SK-N-SH (cell line): ENCODE data around the gene KCNIP4. TPM values are rescaled to one million over a fixed set of nuclear protein-coding genes. Genes with fewer than 3 reads are reported as not detected.

ENCODE experiments used
- CTCF ChIA-PET: fragments of 300-600, 350-600 bp; formaldehyde crosslinking; extraction: SDS; loops from one replicate; lab custom pipeline; 2021; lab: Yijun Ruan, JAX
- POLR2A ChIA-PET: fragments of 350-600 bp; sonication (Branson Sonifier 250); formaldehyde crosslinking; extraction: SDS; loops from one replicate; lab custom pipeline; 2020; ENCODE audit warnings: antibody characterized with exemption, inconsistent platforms; lab: Yijun Ruan, JAX
- DNase-seq: peaks from one replicate; pipeline ENCODE4 v3.0.0; 2012
- H2AFZ ChIP-seq: fragments of 200-600 bp; sonication (generic); 2 replicates; pipeline ENCODE4 v1.8.1; 2016; ENCODE audit warnings: antibody characterized with exemption, mild to moderate bottlenecking, low read depth
- H3F3A ChIP-seq: fragments of 200-600 bp; sonication (generic); replicated peaks from 2 replicates; pipeline ENCODE3; 2016; ENCODE audit warnings: antibody characterized with exemption, mild to moderate bottlenecking; ENCODE audit not compliant: insufficient read depth
- H3K27ac ChIP-seq, 2 experiments: fragments of 200-500 bp in 1 of 2; fragments of 200-600 bp in 1 of 2; sonication (Bioruptor generic) in 1 of 2; sonication (generic), shearing (Covaris generic) in 1 of 2; 2 replicates each; pipeline versions ENCODE4 v1.5.1 to v1.6.1; 2014 to 2016; ENCODE audit warnings: low read depth in 2 of 2, inconsistent platforms in 1 of 2, low read length in 1 of 2, mild to moderate bottlenecking in 1 of 2, mixed read lengths in 1 of 2
- H3K27me3 ChIP-seq: fragments of 200-600 bp; sonication (generic), shearing (Covaris generic); 2 replicates; pipeline ENCODE4 v1.6.1; 2016; ENCODE audit warnings: mixed run types; ENCODE audit not compliant: insufficient read depth
- H3K36me3 ChIP-seq, 2 experiments: fragments of 200-500 bp in 1 of 2; fragments of 200-600 bp in 1 of 2; sonication (Bioruptor generic) in 1 of 2; sonication (generic) in 1 of 2; replicated peaks in 1 of 2; 2 replicates each; pipeline versions ENCODE3 to v1.5.1; 2014 to 2016; ENCODE audit warnings: low read length in 1 of 2, mild to moderate bottlenecking in 1 of 2; ENCODE audit not compliant: insufficient read depth in 2 of 2, control insufficient read depth in 1 of 2
- H3K4me1 ChIP-seq, 2 experiments: fragments of 200-500 bp in 1 of 2; fragments of 200-600 bp in 1 of 2; sonication (Bioruptor generic) in 1 of 2; sonication (generic), shearing (Covaris generic) in 1 of 2; 2 replicates each; pipeline versions ENCODE4 v1.5.1 to v1.6.1; 2014 to 2016; ENCODE audit warnings: low read depth in 1 of 2, low read length in 1 of 2, mixed run types in 1 of 2; ENCODE audit not compliant: insufficient read depth in 2 of 2, control insufficient read depth in 1 of 2
- H3K4me2 ChIP-seq: fragments of 200-600 bp; sonication (generic), shearing (Covaris generic); 2 replicates; pipeline ENCODE4 v1.6.1; 2017; ENCODE audit warnings: mixed run types
- H3K4me3 ChIP-seq, 2 experiments: fragments of 200-500 bp in 1 of 2; fragments of 200-600 bp in 1 of 2; sonication (Bioruptor generic) in 1 of 2; sonication (generic), shearing (Covaris generic) in 1 of 2; 2 replicates each; pipeline versions ENCODE4 v1.5.1 to v1.8.1; 2014 to 2016; ENCODE audit warnings: low read depth in 2 of 2, inconsistent platforms in 1 of 2, low read length in 1 of 2, mild to moderate bottlenecking in 1 of 2, mixed read lengths in 1 of 2, moderate library complexity in 1 of 2
- H3K79me2 ChIP-seq: fragments of 200-600 bp; sonication (generic); 2 replicates; pipeline ENCODE4 v1.8.1; 2017; ENCODE audit warnings: mild to moderate bottlenecking; ENCODE audit not compliant: insufficient read depth
- H3K9ac ChIP-seq: fragments of 200-600 bp; sonication (generic); 2 replicates; pipeline ENCODE4 v1.6.1; 2017; ENCODE audit warnings: mixed run types
- H3K9me2 ChIP-seq: fragments of 200-600 bp; sonication (generic); 2 replicates; pipeline ENCODE4 v1.6.1; 2017; ENCODE audit warnings: mixed run types
- H3K9me3 ChIP-seq: fragments of 200-600 bp; sonication (generic); 2 replicates; pipeline ENCODE4 v1.6.1; 2017; ENCODE audit warnings: mixed run types, mild to moderate bottlenecking, moderate library complexity
- H4K20me1 ChIP-seq: fragments of 200-600 bp; sonication (generic); 2 replicates; pipeline ENCODE4 v1.6.1; 2017; ENCODE audit warnings: mild to moderate bottlenecking, mixed run types; ENCODE audit not compliant: insufficient read depth
- CTCF ChIP-seq: fragments of 200-600 bp; sonication (generic); IDR thresholded peaks from 2 replicates; pipeline ENCODE4 v1.6.1; 2017; ENCODE audit warnings: antibody characterized with exemption, mild to moderate bottlenecking, moderate library complexity
- ELF1 ChIP-seq: IDR thresholded peaks from 2 replicates; pipeline ENCODE4 v1.4.0; 2012
- EP300 ChIP-seq, 2 experiments: IDR thresholded peaks; 2 replicates each; pipeline versions ENCODE4 v1.4.0 to v1.6.1; 2012; ENCODE audit warnings: borderline replicate concordance in 1 of 2, low read depth in 1 of 2, low read length in 1 of 2
- EZH2phosphoT487 ChIP-seq: fragments of 200-600 bp; sonication (generic); IDR thresholded peaks from 2 replicates; pipeline ENCODE4 v1.6.1; 2017; ENCODE audit warnings: low read depth, mixed run types, mild to moderate bottlenecking, antibody characterized with exemption, moderate library complexity, borderline replicate concordance
- FOXJ3 ChIP-seq: sonication (generic); formaldehyde crosslinking; IDR thresholded peaks from 2 replicates; pipeline ENCODE4 v1.5.1; 2020; ENCODE audit warnings: mild to moderate bottlenecking, missing genetic modification reagents
- FOXM1 ChIP-seq: IDR thresholded peaks from 2 replicates; pipeline ENCODE4 v1.4.0; 2012; ENCODE audit warnings: low read depth, mild to moderate bottlenecking
- GABPA ChIP-seq: IDR thresholded peaks from 2 replicates; pipeline ENCODE4 v1.4.0; 2012; ENCODE audit warnings: low read depth, mild to moderate bottlenecking
- IRF3 ChIP-seq: fragments of 150-350 bp; IDR thresholded peaks from 2 replicates; pipeline ENCODE4 v1.6.1; 2016; ENCODE audit warnings: mild to moderate bottlenecking, low read depth, low read length
- MAX ChIP-seq: IDR thresholded peaks from 2 replicates; pipeline ENCODE4 v1.4.0; 2012; ENCODE audit warnings: low read depth
- MEF2A ChIP-seq: IDR thresholded peaks from 2 replicates; pipeline ENCODE4 v1.4.0; 2012; ENCODE audit warnings: low read depth, borderline replicate concordance
- MXI1 ChIP-seq: IDR thresholded peaks from 2 replicates; pipeline ENCODE4 v1.6.1; 2012; ENCODE audit warnings: mild to moderate bottlenecking, low read depth, low read length, improper control_type of control experiment
- RCOR1 ChIP-seq: fragments of 150-350 bp; IDR thresholded peaks from 2 replicates; pipeline ENCODE4 v1.6.1; 2017; ENCODE audit warnings: antibody characterized with exemption, low read length
- RFX5 ChIP-seq: IDR thresholded peaks from 2 replicates; pipeline ENCODE4 v1.6.1; 2012; ENCODE audit warnings: mild to moderate bottlenecking, improper control_type of control experiment, low read length
- RXRA ChIP-seq: IDR thresholded peaks from 2 replicates; pipeline ENCODE4 v1.4.0; 2012; ENCODE audit warnings: low read depth, mild to moderate bottlenecking, borderline replicate concordance
- SIN3A ChIP-seq: IDR thresholded peaks from 2 replicates; pipeline ENCODE4 v1.6.1; 2012; ENCODE audit warnings: low read depth, mild to moderate bottlenecking, low read length, moderate library complexity, borderline replicate concordance
- TAF1 ChIP-seq: IDR thresholded peaks from 2 replicates; pipeline ENCODE4 v1.6.1; 2012; ENCODE audit warnings: low read depth, mild to moderate bottlenecking, low read length, moderate library complexity, borderline replicate concordance
- WGBS: methylation state at CpG from one replicate; pipeline ENCODE4 v1.1.6; 2017; ENCODE audit warnings: low lambda C conversion rate; 5-methylcytosine and 5-hydroxymethylcytosine counted together
- polyA plus RNA-seq, 3 experiments: library from polyadenylated mRNA; depleted of rRNA; stranded (reverse); fragments of >200 nt; gene quantifications; 2 replicates each; pipeline ENCODE4 v1.2.3, GENCODE V29; 2012
- TF ChIP-seq, protein P1 (sequence below): IDR thresholded peaks from 2 replicates; pipeline ENCODE4 v1.4.0; 2012; ENCODE audit warnings: low read depth, borderline replicate concordance
- TF ChIP-seq, protein P2 (sequence below): fragments of 150-350 bp; IDR thresholded peaks from 2 replicates; pipeline ENCODE4 v1.6.1; 2017; ENCODE audit warnings: antibody characterized with exemption, low read length, low read depth, borderline replicate concordance
- TF ChIP-seq, protein P3 (sequence below): IDR thresholded peaks from 2 replicates; pipeline ENCODE4; 2012

Gene KCNIP4
- polyA plus RNA-seq, 1 of the 3 experiments (the other 2 are of a cell fraction): 0.18 TPM

DNA sequence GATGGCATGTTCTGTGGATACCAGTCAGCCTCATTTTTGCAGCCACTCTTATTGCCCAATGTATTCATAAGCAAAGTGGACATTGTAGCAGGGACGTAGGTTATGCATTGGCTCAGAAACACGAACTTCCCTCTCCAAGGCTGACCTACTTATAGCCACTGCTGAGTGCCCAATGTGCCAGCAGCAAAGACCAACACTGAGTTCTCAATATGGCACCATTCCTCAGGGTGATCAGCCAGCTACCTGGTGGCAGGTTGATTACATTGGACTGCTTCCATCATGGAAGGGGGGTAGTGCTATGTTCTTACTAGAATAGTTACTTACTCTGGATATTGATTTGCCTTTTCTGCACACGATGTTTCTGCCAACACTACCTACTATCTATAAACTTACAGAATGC, 306.9 kb downstream of the KCNIP4 start:
- Histone ChIP-seq H3K9me2 (no peaks in the 10 kb centered on the region), H3K27ac (no peak overlapping the region), H3K9me3 (no peaks in the 10 kb centered on the region), H3K27me3 (no peaks in the 10 kb centered on the region), H3K36me3 (no peaks in the 10 kb centered on the region)
- TF ChIP-seq IRF3 (no peak), FOXJ3 (no peak), FOXM1 (no peak), SIN3A (no peak)
- TF ChIP-seq, all 33 proteins: peak for 0
- no peak for DNase-seq
- Histone ChIP-seq H3K4me2 (no peak overlapping the region), H3F3A (no peaks in the 10 kb centered on the region), H3K4me1 (peaks cover 0 to 3% of the 10 kb centered on the region in 2 experiments; a peak in 2 of 4 replicates), H2AFZ (no peak overlapping the region), H3K79me2 (no peaks in the 10 kb centered on the region), H3K4me3 (no peak overlapping the region), H3K9ac (no peak overlapping the region), H4K20me1 (no peaks in the 10 kb centered on the region)
- ChIA-PET CTCF (no interaction called here), POLR2A (no interaction called here)
- 16% methylated on average over 3 of the region's 3 CpGs for WGBS

GRCh38 chr4:21638171-21638725, 310.3 kb downstream of the KCNIP4 start:
- Histone ChIP-seq H4K20me1 (no peaks in the 10 kb centered on the region), H3K79me2 (no peaks in the 10 kb centered on the region), H3K27ac (no peak overlapping the region), H3K9me2 (no peaks in the 10 kb centered on the region), H3K4me2 (no peak overlapping the region), H3F3A (no peaks in the 10 kb centered on the region), H3K9me3 (no peaks in the 10 kb centered on the region), H3K9ac (no peak overlapping the region), H3K36me3 (no peaks in the 10 kb centered on the region), H3K4me1 (no peaks in the 10 kb centered on the region; a peak in 1 of 4 replicates), H3K4me3 (no peak overlapping the region), H3K27me3 (no peaks in the 10 kb centered on the region), H2AFZ (no peak overlapping the region)
- TF ChIP-seq GABPA (no peak), FOXM1 (no peak), SIN3A (no peak), MAX (no peak), TAF1 (no peak), RXRA (no peak), MXI1 (no peak), MEF2A (no peak), EP300 (IDR thresholded peaks at IDR 0.05; ENCODE audit: borderline replicate concordance in 1 of 2, low read depth in 1 of 2, low read length in 1 of 2) (no peak), ELF1 (no peak), CTCF (no peak), RFX5 (no peak), EZH2phosphoT487 (no peak), RCOR1 (no peak)
- TF ChIP-seq, protein P1, sequence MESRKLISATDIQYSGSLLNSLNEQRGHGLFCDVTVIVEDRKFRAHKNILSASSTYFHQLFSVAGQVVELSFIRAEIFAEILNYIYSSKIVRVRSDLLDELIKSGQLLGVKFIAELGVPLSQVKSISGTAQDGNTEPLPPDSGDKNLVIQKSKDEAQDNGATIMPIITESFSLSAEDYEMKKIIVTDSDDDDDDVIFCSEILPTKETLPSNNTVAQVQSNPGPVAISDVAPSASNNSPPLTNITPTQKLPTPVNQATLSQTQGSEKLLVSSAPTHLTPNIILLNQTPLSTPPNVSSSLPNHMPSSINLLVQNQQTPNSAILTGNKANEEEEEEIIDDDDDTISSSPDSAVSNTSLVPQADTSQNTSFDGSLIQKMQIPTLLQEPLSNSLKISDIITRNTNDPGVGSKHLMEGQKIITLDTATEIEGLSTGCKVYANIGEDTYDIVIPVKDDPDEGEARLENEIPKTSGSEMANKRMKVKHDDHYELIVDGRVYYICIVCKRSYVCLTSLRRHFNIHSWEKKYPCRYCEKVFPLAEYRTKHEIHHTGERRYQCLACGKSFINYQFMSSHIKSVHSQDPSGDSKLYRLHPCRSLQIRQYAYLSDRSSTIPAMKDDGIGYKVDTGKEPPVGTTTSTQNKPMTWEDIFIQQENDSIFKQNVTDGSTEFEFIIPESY: no peak
- TF ChIP-seq, protein P2, sequence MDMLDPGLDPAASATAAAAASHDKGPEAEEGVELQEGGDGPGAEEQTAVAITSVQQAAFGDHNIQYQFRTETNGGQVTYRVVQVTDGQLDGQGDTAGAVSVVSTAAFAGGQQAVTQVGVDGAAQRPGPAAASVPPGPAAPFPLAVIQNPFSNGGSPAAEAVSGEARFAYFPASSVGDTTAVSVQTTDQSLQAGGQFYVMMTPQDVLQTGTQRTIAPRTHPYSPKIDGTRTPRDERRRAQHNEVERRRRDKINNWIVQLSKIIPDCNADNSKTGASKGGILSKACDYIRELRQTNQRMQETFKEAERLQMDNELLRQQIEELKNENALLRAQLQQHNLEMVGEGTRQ: no peak
- TF ChIP-seq, protein P3, sequence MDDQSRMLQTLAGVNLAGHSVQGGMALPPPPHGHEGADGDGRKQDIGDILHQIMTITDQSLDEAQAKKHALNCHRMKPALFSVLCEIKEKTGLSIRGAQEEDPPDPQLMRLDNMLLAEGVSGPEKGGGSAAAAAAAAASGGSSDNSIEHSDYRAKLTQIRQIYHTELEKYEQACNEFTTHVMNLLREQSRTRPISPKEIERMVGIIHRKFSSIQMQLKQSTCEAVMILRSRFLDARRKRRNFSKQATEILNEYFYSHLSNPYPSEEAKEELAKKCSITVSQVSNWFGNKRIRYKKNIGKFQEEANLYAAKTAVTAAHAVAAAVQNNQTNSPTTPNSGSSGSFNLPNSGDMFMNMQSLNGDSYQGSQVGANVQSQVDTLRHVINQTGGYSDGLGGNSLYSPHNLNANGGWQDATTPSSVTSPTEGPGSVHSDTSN: no peak
- CTCF ChIA-PET: interaction anchor here (0.9 kb wide), 1 partner anchor 96 kb away, joined by 3 read pairs; no protein-coding TSS in a partner anchor
- DNase-seq: no peak
- POLR2A ChIA-PET: no interaction called here
- 36% methylated on average over 1 of the region's 1 CpG for WGBS
